ENCODE results near the gene PLAGL2.

The PLAGL2 gene

GRCh38 chr20:32209850-32210605 lies 2.5 kb upstream of the PLAGL2 start:
- Histone ChIP-seq H3K9me2 (replicated peaks; ENCODE audit: low read depth, low read length) (no peaks in the 10 kb centered on the region), H3K9me3 (ENCODE audit: insufficient read depth, low read depth, low read length) (no peaks in the 10 kb centered on the region), H3K79me2 (ENCODE audit: insufficient read depth, low read length) (peaks cover 65% of the 10 kb centered on the region), H3K4me2 (ENCODE audit: low read depth, low read length, poor library complexity, severe bottlenecking) (peak overlapping the region; percentile 98), H3F3A (ENCODE audit: low read depth) (no peaks in the 10 kb centered on the region), H3K27me3 (ENCODE audit: insufficient read depth, low read length, poor library complexity, severe bottlenecking) (no peaks in the 10 kb centered on the region), H3K4me1 (ENCODE audit: insufficient read depth, low read length, poor library complexity, severe bottlenecking) (peaks cover 48% of the 10 kb centered on the region), H4K20me1 (ENCODE audit: insufficient read depth, low read length, poor library complexity, severe bottlenecking) (peaks cover 29% of the 10 kb centered on the region), H3K4me3 (ENCODE audit: low read length, poor library complexity, severe bottlenecking) (peak overlapping the region; percentile 100), H3K36me3 (ENCODE audit: insufficient read depth, low read length) (peaks cover 3% of the 10 kb centered on the region; the same call in 1 of the 2 replicates), H3K9ac (ENCODE audit: low read depth, low read length, poor library complexity, severe bottlenecking) (peak overlapping the region; percentile 99), H2AFZ (ENCODE audit: low read length) (no peak overlapping the region)
- TF ChIP-seq CTCF (conservative IDR thresholded peaks at IDR 0.05; ENCODE audit: low read length): no peak
- no peak for TF ChIP-seq EZH2phosphoT487 (IDR thresholded peaks at IDR 0.05; ENCODE audit: borderline replicate concordance)

- Histone ChIP-seq H3K4me1 (ENCODE audit: insufficient read depth, low read length, poor library complexity, severe bottlenecking) (peaks cover 62% of the 10 kb centered on the region), H3K9me3 (ENCODE audit: insufficient read depth, low read depth, low read length) (no peaks in the 10 kb centered on the region), H3K4me3 (ENCODE audit: low read length, poor library complexity, severe bottlenecking) (peak overlapping the region; percentile 100), H3K27me3 (ENCODE audit: insufficient read depth, low read length, poor library complexity, severe bottlenecking) (no peaks in the 10 kb centered on the region), H3K36me3 (ENCODE audit: insufficient read depth, low read length) (no peaks in the 10 kb centered on the region), H2AFZ (ENCODE audit: low read length) (no peak overlapping the region), H3K4me2 (ENCODE audit: low read depth, low read length, poor library complexity, severe bottlenecking) (peak overlapping the region; percentile 98), H3K9me2 (replicated peaks; ENCODE audit: low read depth, low read length) (no peaks in the 10 kb centered on the region), H3F3A (ENCODE audit: low read depth) (no peaks in the 10 kb centered on the region), H3K79me2 (ENCODE audit: insufficient read depth, low read length) (peaks cover 79% of the 10 kb centered on the region), H4K20me1 (ENCODE audit: insufficient read depth, low read length, poor library complexity, severe bottlenecking) (peaks cover 40% of the 10 kb centered on the region), H3K9ac (ENCODE audit: low read depth, low read length, poor library complexity, severe bottlenecking) (peak overlapping the region; percentile 99)
- TF ChIP-seq CTCF (conservative IDR thresholded peaks at IDR 0.05; ENCODE audit: low read length) (no peak), EZH2phosphoT487 (IDR thresholded peaks at IDR 0.05; ENCODE audit: borderline replicate concordance) (no peak)
Observed at GRCh38 chr20:32208499-32209154, 1.1 kb upstream of the PLAGL2 start.

- no peak for TF ChIP-seq CTCF (conservative IDR thresholded peaks at IDR 0.05; ENCODE audit: low read length)
- no peak for TF ChIP-seq EZH2phosphoT487 (IDR thresholded peaks at IDR 0.05; ENCODE audit: borderline replicate concordance)
- Histone ChIP-seq H3K36me3 (ENCODE audit: insufficient read depth, low read length) (no peaks in the 10 kb centered on the region; the same call in 1 of the 2 replicates), H3F3A (ENCODE audit: low read depth) (no peaks in the 10 kb centered on the region), H2AFZ (ENCODE audit: low read length) (peak overlapping the region; percentile 58), H3K9me3 (ENCODE audit: insufficient read depth, low read depth, low read length) (no peaks in the 10 kb centered on the region), H3K79me2 (ENCODE audit: insufficient read depth, low read length) (peaks cover 92% of the 10 kb centered on the region), H3K27me3 (ENCODE audit: insufficient read depth, low read length, poor library complexity, severe bottlenecking) (no peaks in the 10 kb centered on the region), H4K20me1 (ENCODE audit: insufficient read depth, low read length, poor library complexity, severe bottlenecking) (peaks cover 56% of the 10 kb centered on the region), H3K9me2 (replicated peaks; ENCODE audit: low read depth, low read length) (no peaks in the 10 kb centered on the region), H3K4me3 (ENCODE audit: low read length, poor library complexity, severe bottlenecking) (peak overlapping the region; percentile 100), H3K4me2 (ENCODE audit: low read depth, low read length, poor library complexity, severe bottlenecking) (peak overlapping the region; percentile 99), H3K4me1 (ENCODE audit: insufficient read depth, low read length, poor library complexity, severe bottlenecking) (peaks cover 69% of the 10 kb centered on the region), H3K9ac (ENCODE audit: low read depth, low read length, poor library complexity, severe bottlenecking) (peak overlapping the region; percentile 99)
Observed at GRCh38 chr20:32206760-32207625, 550 bp downstream of the PLAGL2 start.
